Activated CD4-positive, alpha-beta T cell treated with anti-CD3 and anti-CD28 coated beads, Interleukin-2, amount 10 ng/mL, durations not matched to agents 24 days and 14 days (primary cell): ENCODE results near the gene KCNK16. TPM values are rescaled to one million over a fixed set of nuclear protein-coding genes. Genes with fewer than 3 reads are reported as not detected.

ENCODE experiments used
- DNase-seq: peaks from one replicate; pipeline ENCODE4 v3.0.0; 2022
- H3K27ac Mint-ChIP-seq: one replicate; pipeline ENCODE4 v1.8.0; 2022; ENCODE audit warnings: mild to moderate bottlenecking, mixed read lengths
- H3K27me3 Mint-ChIP-seq: one replicate; pipeline ENCODE4 v1.8.0; 2022; ENCODE audit warnings: mixed read lengths
- H3K36me3 Mint-ChIP-seq: one replicate; pipeline ENCODE4 v1.8.0; 2022; ENCODE audit warnings: low read depth, mild to moderate bottlenecking, mixed read lengths
- H3K4me1 Mint-ChIP-seq: one replicate; pipeline ENCODE4 v1.8.0; 2021; ENCODE audit warnings: mixed read lengths
- H3K4me3 Mint-ChIP-seq: one replicate; pipeline ENCODE4 v1.8.0; 2022; ENCODE audit warnings: mild to moderate bottlenecking, moderate library complexity, mixed read lengths
- H3K9me3 Mint-ChIP-seq: one replicate; pipeline ENCODE4 v1.8.0; 2021; ENCODE audit warnings: mixed read lengths
- intact Hi-C: fragments of 100-400 bp; cut with micrococcal nuclease; formaldehyde crosslinking; loops from one replicate; pipeline ENCODE4 v1.15.1; 2023
- total RNA-seq: library from RNA; stranded (reverse); gene quantifications from 2 replicates; pipeline ENCODE4 v1.2.3, GENCODE V29; 2022

Gene KCNK16
- total RNA-seq, 1 donor from 2014 or later, result not detected

GRCh38 chr6:39268721-39269120, 53.8 kb downstream of the KCNK16 start:
- Mint-ChIP-seq H3K4me3 (no peak overlapping the region), H3K27ac (no peak overlapping the region), H3K36me3 (no peaks in the 10 kb centered on the region), H3K27me3 (peaks cover 2% of the 10 kb centered on the region), H3K9me3 (no peaks in the 10 kb centered on the region), H3K4me1 (peaks cover 8% of the 10 kb centered on the region)
- DNase-seq, result no peak
- intact Hi-C loops, result no loop called here

- Mint-ChIP-seq H3K27me3 (no peaks in the 10 kb centered on the region), H3K36me3 (no peaks in the 10 kb centered on the region), H3K4me1 (peaks cover 12% of the 10 kb centered on the region), H3K9me3 (no peaks in the 10 kb centered on the region), H3K27ac (no peak overlapping the region), H3K4me3 (no peak overlapping the region)
- intact Hi-C loops, result no loop called here
- DNase-seq, result no peak
Measured at GRCh38 chr6:39268171-39268570, 54.3 kb downstream of the KCNK16 start.

- Mint-ChIP-seq H3K4me1 (peaks cover 14% of the 10 kb centered on the region), H3K27me3 (peaks cover 2% of the 10 kb centered on the region), H3K9me3 (no peaks in the 10 kb centered on the region), H3K36me3 (no peaks in the 10 kb centered on the region), H3K4me3 (no peak overlapping the region), H3K27ac (no peak overlapping the region)
- intact Hi-C loops, result no loop called here
- DNase-seq, result no peak
Measured at GRCh38 chr6:39266782-39267355, 55.6 kb downstream of the KCNK16 start.

GRCh38 chr6:39266375-39266774, 56.1 kb downstream of the KCNK16 start:
- no peak overlapping the region for H3K4me3 Mint-ChIP-seq
- peaks cover 1% of the 10 kb centered on the region for H3K9me3 Mint-ChIP-seq
- H3K27me3 Mint-ChIP-seq, result peaks cover 4% of the 10 kb centered on the region
- H3K27ac Mint-ChIP-seq, result no peak overlapping the region
- peaks cover 14% of the 10 kb centered on the region for H3K4me1 Mint-ChIP-seq
- intact Hi-C loops, result no loop called here
- no peaks in the 10 kb centered on the region for H3K36me3 Mint-ChIP-seq
- no peak for DNase-seq

Other genes starting within 250 kb of the KCNK16 start
- 13.7 and 14.8 TPM in 2 replicates for gene SAYSD1, start 207.5 kb downstream of the KCNK16 start, total RNA-seq
- gene KCNK5, start 93.2 kb downstream of the KCNK16 start, total RNA-seq, result 33.8 and 35.3 TPM in 2 replicates
- not detected in 2 replicates for gene KCNK17, start 8.3 kb downstream of the KCNK16 start, total RNA-seq